Measurements from ENCODE around the gene LSS.

GRCh38 chr21:46221664-46222435 lies 6.7 kb downstream of the LSS start:
- no peak for TF ChIP-seq CTCF (conservative IDR thresholded peaks at IDR 0.05; ENCODE audit: low read depth, low read length)
- TF ChIP-seq EZH2 (IDR thresholded peaks at IDR 0.05; ENCODE audit: low read length, unreplicated experiment): no peak
